Hematopoietic multipotent progenitor cell treated with erythropoietin and hydrocortisone succinate and interleukin-3 and kit ligand, for 6 days (in vitro differentiated cells): ENCODE data around the gene MIEF2.

Experiments used
- DNase-seq: peaks from one replicate; pipeline ENCODE4 v3.0.0-alpha.2; 2015

MIEF2 gene

DNA sequence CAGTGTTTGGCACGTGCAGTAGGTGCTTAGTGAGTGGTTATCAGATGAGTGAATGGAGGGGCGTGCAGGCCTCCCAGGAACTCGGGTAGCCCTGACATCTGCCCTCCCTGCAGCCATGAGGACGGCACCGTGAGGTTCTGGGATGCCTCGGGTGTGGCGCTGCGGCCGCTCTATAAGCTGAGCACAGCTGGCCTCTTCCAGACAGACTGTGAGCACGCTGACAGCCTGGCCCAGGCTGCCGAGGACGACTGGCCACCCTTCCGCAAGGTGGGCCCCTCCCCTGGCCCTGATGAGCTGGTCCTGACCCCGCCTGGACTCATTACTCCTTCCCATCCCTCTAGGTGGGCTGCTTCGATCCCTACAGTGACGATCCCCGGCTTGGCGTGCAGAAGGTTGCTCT lies 24.0 kb upstream of the MIEF2 start:
- no peak for DNase-seq

DNA sequence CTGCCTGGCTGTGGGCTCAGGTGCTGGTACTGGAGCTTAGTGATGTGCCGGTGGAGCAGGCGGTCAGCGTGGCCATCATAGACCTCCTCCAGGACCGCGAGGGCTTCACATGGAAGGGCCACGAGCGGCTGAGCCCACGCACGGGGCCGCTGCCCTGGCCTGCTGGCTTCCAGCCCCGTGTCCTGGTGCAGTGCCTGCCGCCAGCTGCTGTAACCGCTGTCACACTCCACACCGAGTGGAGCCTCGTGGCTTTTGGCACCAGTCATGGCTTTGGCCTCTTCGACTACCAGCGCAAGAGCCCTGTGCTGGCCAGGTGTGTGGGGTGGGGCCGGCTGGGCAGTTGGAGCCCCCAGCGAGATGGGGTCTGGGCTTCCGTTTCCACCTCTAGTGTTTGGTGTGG lies 23.0 kb upstream of the MIEF2 start:
- no peak for DNase-seq

DNA sequence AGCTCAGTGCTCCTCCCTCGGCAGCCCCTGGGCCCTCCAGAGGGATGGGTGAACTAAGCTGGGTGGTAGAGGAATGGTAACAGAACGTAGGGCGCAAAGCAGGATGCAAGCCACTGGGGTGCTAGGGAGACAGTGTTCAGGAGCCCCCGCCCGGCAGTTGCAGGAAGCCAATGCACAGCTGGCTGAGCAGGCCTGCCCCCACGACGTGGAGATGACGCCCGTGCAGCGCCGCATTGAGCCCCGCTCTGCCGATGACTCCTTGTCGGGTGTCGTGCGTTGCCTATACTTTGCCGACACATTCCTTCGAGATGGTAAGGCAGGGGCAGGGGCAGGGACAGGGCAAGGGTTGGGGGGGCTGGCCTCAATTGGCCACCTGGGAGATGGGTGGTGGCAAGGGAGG lies 22.2 kb upstream of the MIEF2 start:
- no peak for DNase-seq

DNA sequence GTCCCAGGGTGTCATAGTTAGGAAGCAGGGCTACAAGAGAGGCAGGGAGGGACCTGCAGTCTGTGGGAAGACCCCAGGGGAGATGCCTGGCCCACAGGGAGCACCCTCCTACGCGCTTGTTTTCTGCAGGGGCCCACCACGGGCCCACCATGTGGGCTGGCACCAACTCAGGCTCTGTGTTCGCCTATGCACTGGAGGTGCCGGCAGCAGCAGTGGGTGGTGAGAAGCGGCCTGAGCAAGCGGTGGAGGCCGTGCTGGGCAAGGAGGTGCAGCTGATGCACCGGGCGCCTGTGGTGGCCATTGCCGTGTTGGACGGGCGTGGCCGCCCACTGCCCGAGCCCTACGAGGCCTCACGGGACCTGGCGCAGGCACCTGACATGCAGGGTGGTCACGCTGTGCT lies 20.0 kb upstream of the MIEF2 start:
- no peak for DNase-seq

DNA sequence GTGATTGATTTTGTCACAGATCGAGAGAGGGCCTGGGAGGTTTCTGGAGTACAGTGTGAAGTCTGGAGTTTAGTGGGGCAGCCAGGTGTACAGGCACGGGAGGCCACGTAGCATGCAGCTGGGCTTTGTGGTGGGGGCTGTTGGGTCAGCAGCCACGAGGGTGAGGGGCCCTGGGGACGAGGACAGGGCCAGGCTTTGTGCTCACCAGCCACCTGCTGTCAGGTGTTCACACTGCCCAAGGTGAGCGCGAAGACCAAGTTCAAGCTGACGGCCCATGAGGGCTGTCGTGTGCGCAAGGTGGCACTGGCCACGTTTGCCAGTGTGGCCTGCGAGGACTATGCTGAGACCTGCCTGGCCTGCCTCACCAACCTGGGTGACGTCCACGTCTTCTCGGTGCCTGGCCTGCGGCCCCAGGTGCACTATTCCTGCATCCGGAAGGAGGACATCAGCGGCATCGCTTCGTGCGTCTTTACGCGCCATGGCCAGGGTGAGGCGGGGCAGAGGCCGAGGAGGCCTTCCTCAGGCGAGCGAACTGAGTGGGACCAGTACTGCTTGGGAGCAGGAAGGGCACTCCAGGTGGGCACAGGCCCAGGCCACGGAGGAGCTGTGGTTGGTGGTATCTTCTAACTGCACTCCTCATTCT lies 19.1 kb upstream of the MIEF2 start:
- no peak for DNase-seq

DNA sequence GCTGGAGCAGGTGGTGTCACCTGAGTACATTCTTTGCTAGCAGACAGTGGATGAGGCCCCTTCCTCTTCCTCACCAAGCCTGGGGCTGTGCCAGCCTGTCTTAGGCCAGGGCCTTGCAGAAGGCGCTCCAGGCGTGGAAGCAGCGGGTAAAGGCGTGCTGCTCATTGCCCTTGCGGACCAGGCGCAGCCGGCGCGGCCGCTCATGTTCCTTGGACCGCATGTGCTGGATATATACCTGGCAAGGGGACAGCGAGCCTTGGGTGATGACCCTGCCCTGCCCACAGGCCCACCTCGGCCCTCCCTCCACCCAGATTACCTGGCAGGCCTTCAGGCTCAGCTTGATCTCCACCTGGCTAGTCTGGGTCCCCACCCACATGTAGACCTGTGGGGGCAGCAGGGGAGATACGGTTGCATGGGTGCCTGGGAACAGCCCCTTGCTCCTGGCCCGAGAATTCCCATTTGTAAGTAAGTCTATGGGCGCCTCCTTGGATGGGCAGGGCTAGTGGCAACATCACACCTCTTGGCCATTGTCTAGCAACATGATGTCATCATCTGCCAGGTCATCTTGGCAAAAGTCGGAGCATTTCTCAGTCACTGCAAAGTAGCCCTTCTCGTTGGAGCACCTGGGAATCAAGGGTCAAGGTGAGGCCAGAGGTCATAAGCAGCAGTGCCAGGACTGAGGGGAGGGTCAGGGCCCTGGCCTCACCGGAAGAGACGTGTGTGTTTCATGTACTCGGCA lies 15.3 kb upstream of the MIEF2 start:
- no peak for DNase-seq

DNA sequence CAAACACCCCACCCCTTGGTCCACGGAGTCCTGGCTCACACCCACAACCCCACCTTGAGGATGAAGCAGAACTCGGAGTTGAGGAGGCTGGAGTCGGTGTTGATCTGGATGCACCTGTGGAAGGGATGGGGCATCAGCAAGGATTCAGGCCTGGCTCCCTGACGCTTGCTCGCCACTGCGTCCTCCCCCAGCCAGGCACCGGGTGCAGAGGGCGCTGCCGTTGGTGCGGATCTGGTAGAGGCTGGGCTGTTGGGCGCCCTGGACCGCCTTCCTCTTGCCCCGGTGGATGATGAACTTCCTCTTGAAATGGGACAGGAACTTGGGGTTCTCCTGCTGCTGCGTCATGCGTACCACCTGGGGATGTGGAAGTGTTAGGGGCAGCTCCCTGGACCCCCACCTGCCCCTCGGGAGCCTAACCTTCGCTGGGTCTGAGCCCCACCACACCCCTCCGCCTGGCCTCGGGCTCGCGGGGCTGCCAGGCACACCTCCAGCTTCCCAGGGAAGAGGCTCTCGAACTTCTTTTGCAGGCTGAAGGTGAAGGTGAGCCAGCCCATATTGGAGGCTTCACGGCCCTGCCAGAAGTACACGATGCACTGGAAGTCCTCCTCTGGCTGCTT lies 14.2 kb upstream of the MIEF2 start:
- no peak for DNase-seq

DNA sequence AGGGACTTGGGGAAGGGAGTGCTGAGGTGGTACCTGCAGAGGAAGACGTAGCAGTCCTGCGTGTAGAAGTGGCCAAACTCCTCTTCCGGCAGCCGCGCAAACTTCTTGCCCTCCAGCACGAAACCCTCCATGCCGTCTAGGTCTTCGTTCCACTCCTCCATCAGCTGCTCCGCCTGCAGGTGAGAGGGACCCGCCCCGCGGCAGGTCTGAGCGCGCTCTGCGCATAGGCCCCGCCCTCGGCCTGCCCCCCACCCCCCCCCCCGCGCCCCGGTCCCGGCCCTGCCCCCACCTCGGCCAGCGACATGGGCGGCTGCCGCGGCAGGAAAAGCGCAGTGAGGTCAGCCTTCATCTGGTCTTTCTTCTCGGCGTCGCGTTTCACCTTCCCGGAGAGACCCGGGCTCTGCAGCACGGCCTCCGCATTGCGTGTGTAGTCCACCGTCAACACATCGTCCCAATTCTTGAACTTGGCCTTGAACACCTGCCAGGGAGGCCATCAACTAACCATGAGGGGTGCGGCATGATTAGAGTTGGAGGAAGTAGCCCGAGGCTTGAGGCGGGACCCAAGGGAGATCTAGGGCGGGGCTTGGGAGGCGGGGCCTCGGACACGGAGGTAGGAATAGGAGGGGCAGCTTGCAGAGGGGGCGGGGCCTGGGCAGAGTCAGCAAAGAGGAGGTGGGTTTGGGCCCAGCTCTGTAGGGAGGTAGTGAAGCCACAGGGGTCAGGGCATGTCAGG lies 13.4 kb upstream of the MIEF2 start:
- peak; percentile 76 for DNase-seq

DNA sequence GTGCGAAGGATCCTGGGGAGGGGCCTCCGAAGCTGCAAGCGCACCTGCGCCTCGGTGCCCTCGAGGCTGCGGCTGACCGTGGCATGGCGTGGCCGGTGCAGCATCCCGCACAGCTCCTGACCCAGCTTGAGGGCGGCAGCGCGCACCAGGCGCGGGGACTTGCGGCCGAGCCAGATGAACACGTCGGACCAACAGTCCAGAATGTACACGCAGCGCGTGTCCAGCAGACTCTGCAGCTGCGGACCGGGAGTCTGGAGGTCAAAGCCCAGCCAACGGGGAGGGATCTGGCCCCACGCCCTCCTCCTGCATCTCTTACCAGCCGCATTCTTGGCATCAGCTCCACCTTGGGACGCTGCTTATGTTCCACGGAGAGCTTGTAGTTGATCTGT lies 12.9 kb upstream of the MIEF2 start:
- DNase-seq, result no peak

DNA sequence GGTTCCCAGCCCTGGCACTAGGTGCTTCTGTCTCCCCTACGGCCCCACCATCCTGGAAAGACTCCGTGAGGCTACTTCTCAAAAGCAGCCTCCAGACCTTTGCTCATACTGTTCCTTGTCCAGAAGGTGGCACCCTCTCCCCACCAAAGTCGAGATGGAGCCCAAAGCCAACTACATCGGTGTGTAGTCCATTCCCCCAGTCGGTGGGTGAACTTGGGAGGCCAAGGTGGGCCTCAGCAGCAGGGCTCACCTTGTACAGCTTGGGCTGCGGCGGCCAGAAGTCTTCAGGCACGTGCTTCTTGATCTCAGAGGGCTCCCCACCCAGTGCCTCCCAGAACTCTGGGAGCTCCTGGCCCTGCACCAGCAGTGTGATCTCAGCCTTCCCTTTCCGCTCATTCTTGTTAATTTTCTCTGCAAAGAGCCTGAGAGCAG lies 12.1 kb upstream of the MIEF2 start:
- DNase-seq, result peak; percentile 88

DNA sequence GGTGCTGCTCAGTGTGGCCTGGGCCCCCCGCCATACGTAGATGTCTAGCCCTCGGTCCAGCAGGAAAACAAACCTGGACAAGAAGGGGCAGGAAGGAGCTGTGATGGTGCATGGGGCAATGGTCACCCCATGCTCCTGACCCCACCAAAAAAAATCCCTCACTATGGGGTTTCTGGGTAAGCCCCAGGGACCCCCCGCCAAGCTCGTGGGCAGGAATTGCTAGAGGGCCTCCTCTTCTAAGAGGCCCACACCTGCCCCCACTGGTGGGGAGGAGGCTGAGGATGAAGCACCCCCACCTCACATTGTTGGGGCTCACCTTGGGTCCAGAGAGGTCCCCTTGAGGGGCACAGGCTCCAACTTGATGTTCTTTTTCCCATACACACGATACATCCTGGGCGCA lies 11.7 kb upstream of the MIEF2 start:
- no peak for DNase-seq

DNA sequence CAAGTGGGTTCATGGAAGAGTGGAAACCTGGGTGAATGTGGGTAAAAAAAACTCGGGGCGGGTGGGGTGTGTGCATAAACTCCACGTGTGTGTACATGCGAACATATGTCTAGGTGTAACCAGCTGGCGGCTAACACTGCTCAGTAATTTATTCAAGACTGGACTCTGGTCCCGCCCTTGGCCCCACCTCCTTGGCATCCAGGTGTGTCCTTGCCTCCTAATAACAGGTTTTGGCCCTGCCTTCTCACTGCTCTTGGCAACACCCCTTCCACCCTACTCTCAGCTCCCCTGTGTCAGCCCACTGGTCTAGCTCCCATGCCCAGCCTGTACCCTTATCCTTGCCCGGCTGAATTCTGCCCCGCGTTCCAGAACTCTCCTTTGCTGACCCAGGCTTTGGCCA lies 10.2 kb upstream of the MIEF2 start:
- DNase-seq, result no peak

DNA sequence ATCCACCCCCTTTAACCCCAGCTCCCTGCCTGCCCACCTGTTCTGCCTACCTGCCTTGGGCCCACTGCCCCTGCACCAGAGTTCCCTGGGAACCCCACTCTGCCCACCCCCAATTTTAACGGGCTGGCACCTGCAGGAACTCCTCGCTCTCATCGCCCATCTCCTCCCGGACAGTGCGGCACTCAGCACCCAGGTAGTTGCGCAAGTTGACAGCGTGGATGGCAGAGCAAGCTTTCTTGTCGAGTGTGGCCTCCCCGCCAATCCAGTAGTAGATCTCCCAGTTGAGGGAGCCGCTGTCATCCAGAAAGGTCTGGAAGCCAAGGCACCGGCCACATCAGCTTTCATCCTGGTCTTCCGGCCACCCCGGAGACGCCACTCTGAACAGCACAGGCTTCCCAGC lies 9.8 kb upstream of the MIEF2 start:
- DNase-seq, result no peak

DNA sequence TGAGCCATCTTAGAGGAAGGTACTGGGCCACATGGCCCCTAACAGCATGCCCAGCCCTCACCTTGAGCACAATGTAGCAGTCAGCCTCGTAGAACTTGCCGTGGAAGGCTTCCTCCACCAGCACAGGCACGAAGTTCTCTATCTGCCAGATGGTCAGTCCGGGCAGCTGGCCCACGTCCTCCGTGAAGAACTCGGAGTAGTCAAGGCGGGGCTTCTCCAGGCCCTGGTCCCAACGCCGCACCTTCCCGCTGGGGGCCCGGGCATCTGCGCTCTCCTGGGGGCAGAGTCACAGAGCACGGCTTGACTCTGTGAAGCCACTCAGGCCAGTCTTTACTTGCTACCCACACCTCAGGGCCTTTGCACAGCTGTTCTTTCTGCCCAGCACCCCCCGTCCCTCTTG lies 9.3 kb upstream of the MIEF2 start:
- no peak for DNase-seq

DNA sequence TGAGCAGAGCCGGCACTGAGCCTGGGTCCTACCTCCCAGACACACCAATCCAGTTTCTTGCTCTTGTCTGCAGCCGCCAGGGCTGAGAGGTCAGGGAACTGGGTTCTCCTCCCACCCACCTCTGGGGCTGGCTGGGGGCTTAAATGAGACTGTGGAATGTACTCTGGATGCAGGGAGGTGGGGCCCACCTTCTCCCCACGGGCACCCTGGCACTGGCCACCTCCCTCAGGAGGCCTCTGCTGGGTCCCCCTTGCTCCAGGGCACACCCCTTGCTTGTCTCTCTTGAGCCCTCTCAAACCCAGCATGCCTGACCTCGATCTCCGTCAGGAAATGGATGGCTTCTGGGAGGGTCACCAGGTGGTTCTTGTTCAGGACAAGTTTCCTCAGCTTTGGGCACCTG lies 8.3 kb upstream of the MIEF2 start:
- no peak for DNase-seq

DNA sequence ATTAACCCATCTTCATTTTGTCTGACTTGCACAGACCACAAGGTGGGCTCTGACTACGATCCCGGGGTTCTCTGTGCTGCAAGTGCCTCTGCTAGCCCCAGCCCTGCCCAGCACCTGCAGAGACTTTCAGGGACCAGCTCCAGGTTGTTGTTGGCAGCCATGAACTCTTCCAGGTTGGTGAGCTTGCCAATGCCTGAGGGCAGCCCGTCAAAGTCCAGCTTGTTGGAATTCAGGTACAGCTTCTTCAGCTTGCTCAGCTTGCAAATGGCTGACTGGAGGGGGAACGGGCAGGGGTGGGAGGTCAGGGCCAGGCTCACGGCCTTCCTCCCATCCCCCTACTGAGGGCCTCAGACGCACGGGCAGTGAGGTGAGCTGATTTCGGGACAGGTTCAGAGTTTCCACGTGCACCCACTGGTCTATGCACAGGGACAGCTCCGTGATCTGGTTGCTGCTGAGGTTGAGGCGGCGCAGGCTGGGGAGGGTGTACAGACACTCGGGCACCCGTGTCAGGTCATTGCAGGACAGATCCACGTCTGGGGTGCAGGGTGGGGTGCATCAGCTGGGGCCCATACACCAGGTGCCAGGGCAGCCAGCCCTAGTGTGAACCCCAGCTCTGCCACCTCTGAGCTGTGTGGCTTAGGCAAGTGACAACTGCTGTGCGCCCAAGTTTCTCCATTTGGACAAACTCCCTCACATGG lies 7.1 kb upstream of the MIEF2 start:
- no peak for DNase-seq

DNA sequence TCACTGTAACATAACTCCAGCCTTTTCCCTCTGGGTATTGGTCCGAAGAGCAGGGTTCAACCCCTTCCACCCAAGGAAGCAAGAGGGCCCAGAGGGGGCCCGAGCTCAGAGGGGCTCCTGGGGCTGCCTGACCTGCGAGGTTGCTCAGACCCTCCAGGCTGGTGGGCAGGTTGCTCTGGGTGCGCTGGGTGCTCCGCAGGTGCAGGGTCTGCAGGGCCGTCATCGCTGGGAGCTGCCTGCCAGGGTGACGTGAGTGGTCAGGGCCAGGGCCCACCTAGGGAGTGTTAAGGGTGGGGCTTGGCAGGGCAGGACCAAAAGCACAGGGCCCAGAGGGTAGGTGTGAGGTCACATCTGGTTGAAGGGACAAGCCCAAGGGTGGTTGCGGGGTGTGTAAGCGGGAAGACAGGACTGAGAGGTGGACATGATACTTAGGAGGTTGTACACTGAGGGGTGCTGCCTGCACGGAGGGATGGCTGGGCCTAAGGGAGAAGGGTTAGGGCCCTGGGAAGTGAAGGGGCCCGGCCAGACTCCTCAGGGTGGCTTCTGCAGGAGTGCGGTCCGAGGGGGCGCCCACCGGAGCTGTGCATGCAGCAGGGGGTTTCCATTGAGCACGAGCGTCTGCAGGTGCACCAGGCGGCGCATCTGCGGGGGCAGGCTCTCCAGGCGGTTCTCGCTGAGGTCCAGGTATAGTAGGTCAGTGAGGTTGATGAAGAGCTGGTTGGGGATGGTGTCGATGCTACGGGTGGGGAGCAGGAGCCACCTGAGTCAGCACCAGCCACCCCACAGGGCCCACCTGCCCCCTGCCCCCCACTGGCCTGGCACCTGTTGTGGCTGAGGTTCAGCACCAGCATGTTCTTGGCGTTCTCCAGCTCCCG lies 6.3 kb upstream of the MIEF2 start:
- no peak for DNase-seq

DNA sequence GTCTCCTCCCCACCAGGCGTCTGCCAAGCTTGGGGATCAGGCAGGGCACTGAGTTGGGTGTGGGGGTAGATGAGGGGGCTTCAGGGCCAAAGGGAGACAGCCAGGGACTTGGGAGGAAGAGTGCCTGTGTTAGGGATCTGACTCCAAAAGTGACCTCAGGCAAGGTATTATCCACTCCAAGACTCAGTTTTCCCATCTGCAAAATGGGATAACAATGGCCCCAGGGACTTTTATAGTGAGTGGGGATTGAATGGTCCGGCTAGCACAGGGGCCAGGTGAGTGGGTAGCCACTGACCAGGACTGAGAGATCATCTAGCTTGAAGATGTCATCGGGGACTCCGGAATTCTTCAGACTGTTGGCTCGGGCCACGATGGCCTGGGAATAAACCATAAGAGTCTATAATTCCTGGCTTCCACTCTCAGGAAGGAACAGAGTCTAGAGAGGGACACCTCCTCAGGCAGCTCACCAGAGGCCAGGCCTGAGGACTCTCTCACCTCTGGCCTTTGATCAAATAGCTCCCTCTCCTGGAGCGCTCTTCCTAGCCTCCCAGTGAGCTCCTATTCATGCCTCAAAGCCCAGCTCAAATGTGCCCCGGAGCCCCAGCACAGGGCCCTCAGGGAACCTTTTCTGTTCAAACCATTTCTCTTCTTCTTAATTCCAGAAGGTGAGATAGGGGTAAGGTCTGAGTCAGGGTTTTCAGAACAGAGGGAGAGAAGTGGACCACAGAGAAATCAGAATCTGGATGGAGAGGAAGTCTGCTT lies 5.4 kb upstream of the MIEF2 start:
- no peak for DNase-seq

DNA sequence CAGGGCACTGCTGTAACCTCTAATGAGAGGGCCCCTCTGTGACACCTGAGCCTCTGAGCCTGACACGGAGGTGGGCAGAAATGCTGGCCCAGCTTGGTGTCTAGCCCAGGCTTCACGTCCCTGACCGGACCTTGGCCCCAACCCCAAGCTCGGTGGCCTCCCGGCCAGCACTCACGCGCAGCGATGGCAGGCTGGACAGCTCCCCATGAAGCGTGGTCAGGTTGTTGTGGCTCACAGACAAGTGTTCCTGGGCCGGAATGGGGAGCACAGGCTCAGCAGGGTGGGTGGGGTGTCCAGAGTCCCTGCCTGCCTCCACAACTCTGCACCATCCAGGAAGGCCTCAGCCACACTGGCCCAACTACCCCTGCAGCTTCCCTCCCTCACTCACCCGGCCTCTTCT lies 4.1 kb upstream of the MIEF2 start:
- DNase-seq, result no peak

DNA sequence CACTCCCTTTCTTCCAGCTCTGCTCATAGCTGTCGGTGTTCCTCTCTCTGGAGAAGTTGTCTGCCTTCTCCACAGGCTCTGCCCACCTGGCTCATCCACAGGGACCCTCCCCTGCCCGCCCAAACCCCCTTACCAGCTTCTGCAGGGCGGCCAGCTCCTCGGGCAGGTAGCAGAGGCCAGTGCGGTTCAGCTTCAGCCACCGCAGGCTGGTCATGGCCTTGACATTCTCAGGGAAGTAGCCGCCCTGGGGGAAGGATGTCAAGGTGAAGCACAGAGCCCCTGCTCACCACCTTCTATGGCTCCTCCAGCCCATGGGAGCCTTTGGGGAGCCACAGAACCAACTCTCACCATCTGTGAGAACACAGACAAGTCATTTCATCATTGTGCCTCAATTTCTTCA lies 3.7 kb upstream of the MIEF2 start:
- DNase-seq, result no peak

DNA sequence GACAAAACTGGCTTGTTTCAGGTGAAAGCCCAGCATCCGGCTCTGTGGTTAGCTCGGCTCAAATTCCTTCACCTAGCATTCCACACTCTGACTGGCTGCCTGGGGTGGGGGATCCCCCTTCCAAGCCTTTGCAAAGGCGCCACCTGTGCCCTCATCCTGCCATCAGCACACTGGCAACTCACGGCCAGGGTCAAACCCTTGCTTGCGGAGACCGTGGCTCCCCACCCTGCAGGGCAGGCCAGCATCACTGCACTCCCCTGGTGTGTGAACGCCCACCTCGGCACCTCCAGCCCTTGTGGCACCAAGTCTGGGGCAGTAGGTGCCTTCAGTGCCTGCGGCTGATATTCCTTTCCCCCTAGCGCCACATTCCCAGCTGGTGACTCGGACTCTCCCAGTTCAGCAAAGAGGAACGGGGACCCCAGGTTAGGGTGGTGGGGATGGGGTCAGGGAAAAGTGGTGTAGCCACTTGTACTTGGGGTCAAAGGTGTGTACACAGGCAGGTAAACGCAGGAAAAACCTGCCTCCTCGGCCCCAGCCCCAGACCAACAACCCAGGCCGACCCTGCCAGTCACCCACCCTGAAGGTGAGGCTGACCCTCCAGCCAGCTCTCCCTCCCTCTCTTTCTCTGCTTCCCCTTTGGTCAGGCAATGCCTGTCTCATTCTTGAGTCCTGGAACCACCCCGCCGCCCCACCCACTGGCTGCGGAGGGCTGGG lies 3.0 kb upstream of the MIEF2 start:
- peak; percentile 68 for DNase-seq
